DLD1 (cell line): ENCODE data around the gene NFE2L1.
"Not testable (repeated sequence)": the region's sequence is repeated elsewhere in the genome, so short reads cannot be mapped to it uniquely, and the experiment has no call there.

Experiments used
- in situ Hi-C: cut with HindIII; loops from 2 replicates; pipeline ENCODE4 v1.10.0; 2017; ENCODE audit warnings: low sequenced_read_pairs

The NFE2L1 gene

DNA sequence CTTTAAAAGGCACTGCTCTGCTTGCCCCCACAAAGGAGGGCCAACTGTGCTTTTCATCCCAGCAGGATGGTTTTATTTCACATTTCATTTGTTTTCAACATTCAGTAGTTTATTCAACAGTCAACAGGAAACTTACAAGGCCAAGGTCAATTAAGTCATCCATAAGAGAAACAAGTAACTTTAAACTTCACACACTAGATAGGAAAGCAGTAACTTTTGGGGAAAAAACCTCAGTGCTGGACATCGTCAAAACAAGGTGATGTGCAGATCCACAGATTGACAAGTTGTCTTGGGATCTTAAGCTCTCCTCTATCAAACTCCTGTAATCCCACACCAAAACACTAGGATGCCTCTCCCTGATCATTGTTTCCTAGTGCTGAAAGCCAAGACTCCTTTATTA is 18.5 kb downstream of the NFE2L1 start:
- in situ Hi-C loops, result no loop called here

DNA sequence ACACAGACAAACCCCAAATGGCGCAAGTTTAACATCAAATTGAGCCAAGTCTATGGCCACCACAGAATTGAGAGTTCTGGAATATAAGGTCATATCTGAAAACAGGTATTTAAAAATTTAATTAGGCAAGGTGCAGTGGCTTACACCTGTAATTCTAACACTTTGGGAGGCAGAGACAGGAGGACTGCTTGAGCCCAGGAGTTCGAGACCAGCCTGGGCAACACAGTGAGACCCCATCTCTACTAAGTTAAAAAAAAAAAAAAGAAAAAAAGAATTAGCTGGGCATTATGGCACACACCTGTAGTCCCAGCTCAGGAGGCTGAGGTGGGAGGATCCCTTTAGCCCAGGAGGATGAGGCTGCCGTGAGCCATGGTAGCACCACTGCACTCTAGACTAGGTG is 19.1 kb downstream of the NFE2L1 start:
- in situ Hi-C loops, result no loop called here

DNA sequence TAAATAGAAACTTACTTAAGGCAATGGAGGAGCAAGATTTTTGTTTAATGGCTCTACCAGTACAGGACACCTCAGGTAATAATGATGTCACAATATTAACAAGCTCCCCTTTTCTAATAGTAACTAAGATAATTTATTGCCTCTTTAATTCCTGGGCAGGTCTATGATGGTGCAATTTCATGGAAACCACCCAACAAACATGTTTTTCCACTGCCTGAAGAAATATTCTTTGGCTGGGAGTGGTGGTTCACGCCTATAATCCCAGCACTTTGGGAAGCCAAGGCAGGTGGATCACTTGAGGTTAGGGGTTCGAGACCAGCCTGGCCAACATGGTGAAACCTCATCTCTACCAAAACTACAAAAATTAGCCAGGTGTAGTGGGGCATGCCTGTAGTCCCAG is 19.6 kb downstream of the NFE2L1 start:
- in situ Hi-C loops, result not testable (repeated sequence)

DNA sequence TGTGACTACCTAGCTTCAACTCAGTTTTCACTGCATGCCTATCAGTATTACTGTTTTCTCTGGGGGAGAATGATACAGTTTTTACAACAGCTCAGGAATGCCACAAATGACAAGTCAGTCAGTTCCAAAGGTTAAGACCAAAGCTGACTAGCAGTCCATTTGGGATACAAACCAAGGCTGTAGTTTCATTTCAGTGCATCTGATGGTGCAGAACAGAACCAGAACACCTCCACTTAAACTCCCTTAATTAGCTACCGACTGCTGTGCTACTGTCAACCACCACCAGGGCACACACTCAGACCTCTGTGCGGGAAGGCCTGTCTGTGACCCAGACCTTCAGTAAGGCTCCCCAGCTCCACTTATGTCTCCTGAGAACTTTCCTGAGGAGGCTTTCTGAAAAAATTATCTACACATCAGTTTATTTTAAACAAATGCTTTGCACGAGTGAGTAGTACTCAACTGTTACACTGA is 20.4 kb downstream of the NFE2L1 start:
- in situ Hi-C loops, result no loop called here

DNA sequence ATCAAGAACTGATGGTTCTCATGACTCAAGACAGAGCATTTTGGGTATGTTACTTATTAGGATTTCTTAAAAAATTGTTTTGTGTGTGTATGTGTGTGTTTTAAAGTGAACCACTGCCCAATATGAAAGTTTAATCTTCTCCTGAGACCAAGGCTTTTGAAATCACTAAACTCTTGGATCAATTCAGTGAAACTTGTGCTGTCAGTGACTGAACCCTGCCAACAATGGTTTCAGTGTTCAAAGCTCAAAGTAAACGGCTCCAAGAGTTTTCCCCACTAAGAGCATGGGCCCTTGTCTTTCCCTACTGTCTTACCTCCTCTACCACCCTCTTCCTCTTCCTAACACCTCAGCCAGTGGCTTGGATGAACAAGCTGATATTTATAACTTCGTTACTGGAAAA is 22.0 kb downstream of the NFE2L1 start:
- in situ Hi-C loops, result no loop called here

DNA sequence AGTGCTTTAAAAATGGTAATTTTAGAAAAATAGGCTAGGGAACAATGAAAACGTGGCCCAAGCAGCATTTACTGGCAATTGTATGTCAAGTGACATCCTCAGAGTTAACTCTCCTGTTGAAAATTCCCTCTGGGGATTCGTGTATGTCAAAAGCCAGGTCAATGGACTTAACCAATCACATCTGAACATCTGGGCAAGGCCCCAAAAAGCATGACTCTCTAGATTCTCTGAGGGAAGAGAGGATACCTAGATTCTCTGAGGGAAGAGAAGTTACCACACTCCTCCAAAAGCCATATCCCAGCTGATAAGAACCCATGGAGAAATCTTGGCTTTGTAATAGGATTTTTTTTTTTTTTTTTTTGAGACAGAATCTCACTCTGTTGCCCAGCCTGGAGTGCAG is 23.5 kb downstream of the NFE2L1 start:
- in situ Hi-C loops, result no loop called here

DNA sequence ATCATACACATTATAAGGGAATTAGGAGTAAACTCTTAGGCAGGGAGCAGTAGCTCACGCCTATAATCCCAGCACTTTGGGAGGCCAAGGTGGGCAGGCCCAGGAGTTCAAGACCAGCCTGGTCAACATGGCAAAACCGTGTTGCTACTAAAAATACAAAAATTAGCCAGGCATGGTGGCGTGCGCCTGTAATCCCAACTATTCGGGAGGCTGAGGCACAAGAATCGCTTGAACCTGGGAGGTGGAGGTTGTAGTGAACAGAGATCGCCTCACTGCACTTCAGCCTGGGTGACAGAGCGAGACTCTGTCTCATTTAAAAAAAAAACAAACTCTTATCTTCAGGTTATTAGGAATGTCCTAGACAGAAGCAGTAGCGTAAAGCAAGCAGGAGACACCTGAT is 24.7 kb downstream of the NFE2L1 start:
- in situ Hi-C loops, result not testable (repeated sequence)

DNA sequence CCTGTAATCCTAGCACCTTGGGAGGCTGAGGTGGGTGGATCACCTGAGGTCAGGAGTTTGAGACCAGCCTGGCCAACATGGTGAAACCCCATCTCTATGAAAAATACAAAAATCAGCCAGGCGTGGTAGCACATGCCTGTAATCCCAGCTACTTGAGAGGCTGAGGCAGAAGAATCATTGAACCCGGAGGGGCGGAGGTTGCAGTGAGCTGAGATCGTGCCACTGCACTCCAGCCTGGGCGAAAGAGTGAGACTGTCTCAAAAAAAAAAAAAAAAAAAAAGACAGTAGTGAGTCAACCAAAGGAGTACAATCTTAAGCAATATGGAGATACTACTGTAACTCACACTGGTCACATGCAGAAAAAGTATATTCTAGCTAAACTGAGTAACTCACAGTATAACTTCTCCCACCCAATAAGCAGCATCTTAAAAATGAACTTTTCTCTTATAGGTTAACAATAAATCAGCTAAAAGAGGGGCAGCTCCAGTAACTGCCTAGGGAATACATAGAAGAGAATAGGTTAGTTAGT is 25.5 kb downstream of the NFE2L1 start:
- in situ Hi-C loops, result not testable (repeated sequence)

DNA sequence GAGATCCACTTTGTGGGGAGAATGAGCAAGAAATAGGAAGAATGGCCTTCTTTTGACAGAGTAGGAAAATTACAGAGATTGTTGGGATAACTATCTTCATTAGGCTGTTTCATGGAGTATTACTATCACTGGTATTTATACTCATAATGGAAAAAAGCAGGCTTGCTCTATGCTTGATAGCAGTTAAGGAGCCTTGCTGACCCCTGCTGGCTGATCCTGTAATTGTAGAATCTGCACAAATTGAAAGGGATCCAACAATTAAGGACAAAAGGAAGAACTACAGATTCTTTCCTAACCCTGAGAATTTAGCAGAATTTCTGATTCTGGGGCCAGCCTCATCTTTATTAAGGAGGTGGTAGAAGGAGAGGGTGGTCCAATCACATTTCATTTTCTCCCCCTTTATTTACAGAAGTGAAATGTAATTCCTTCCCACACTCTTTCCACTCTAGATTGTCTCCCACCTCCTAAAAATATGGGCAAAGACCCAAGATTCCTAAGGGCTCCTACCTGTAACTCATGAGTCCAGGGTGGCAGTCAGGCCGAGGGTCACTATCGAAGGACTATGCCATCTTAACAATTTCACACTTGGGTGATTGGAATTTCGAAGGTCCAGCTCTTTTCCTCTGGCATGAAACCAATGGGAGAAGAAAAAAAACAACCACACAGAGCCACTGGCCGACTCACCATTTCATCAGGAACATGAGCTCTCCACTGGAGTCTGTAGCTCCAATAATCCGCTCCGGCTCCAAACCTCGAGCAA is 26.3 kb downstream of the NFE2L1 start:
- in situ Hi-C loops, result no loop called here

DNA sequence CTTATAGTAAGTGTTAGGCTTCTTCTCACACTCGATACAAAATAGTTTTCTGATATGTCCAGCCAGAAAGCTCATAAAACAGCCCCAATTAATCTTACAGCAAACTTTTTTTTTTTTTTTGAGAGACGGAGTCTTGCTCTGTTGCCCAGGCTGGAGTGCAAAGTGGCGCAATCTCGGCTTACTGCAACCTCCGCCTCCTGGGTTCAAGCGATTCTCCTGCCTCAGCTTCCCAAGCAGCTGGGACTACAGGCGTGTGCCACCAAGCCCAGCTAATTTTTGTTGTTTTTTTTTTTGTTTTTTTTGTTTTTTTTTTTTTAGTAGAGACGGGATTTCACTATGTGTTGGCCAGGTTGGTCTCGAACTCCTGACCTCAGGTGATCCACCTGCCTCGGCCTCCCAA is 29.0 kb downstream of the NFE2L1 start:
- in situ Hi-C loops, result not testable (repeated sequence)

DNA sequence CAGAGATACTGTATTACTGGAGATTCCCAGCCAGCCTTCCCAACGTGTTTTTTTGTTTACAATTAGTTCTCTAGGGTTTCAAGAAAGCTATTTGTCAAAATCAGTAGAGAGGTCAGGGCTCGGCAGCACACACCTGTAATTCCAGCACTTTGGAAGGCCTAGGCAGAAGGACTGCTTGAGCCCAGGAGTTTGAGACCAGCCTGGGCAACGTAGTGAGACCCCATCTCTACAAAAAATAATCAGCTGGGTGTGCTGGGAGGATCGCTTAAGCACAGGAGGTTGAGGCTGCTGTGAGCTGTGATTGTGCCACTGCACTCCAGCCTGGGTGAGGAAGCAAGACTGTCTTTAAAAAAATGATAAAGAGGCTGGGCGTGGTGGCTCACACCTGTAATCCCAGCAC is 33.7 kb downstream of the NFE2L1 start:
- in situ Hi-C loops, result no loop called here

DNA sequence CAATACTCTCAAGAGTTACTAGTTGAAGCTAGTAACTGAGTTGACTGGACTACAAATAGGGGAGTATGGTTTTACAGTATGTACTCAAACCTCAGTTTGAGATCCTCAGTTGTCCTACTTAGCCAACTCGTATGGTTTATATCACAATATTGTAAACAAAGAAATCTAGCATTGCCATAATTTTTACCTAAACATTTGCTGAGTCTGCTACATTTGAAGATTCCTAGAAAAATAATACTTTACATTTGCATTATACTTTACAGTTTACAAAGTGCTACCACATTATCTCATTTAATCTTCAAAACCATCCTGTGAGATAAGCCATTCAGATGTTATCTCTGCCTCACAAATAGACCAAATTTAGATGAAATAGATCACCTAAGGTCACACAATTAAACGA is 36.8 kb downstream of the NFE2L1 start:
- in situ Hi-C loops, result no loop called here

DNA sequence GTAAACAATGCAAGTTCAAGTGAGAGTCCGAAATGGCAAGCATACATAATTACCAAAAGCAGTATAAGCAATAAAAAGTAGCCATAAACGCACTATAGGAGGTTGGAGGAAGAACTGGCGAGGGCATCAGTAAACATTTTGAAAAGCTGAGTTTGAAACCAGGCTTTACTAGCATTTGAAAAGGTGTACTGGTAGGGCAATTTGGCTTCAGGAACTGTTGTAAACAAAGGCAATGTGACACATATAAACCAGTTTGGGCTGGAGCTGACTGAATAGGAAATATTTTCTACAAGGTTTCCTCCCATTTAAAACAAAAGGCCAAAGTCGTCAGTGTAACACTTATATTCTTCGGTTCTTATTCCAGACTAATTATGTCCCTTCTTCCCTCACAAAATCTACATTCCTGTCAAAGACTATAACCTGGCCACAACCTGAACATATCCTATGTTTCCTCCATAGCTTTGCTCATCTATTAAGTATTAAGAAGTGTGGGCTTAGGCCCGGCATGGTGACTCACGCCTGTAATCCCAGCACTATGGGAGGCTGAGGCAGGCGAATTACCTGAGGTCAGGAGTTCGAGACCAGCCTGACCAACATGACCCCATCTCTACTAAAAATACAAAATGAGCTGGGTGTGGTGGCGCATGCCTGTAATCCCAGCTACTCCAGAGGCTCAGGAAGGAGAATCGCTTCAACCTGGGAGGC is 45.3 kb downstream of the NFE2L1 start:
- in situ Hi-C loops, result no loop called here

DNA sequence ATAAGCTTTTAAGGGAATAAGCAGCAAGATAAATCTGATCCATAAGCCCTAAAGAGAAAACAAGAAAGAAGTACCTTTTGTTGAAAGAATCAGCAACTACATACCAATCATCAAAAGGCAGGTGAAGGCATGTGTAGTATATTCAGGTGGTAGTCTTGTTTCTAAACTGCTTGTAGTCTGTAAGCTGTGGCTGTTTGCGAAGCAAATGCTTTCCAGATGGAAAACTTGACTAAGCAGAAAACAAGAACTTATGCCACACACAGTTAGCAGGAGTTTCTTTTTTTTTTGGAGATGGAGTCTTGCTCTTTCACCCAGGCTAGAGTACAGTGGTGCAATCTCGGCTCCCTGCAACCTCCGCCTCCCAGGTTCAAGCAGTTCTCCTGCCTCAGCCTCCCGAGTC is 47.5 kb downstream of the NFE2L1 start:
- in situ Hi-C loops, result no loop called here

DNA sequence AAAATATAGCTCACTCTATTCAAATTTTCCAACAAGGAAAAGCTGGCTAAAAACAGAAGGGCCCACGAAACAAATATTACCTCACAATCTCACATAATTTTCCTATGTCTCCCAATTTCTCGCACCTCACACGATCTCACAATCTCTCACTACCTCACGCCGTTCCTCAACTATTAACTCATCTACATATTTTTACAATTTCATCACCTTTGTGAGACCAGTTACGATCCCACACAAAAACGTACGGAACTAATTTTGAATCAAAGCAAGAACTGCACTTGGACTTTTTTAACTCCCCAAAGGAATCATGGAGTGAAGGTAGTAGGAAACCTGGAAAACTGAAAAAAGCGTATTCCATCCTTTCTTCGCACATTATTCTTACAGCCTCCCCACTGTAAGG is 52.0 kb downstream of the NFE2L1 start:
- in situ Hi-C loops, result no loop called here

DNA sequence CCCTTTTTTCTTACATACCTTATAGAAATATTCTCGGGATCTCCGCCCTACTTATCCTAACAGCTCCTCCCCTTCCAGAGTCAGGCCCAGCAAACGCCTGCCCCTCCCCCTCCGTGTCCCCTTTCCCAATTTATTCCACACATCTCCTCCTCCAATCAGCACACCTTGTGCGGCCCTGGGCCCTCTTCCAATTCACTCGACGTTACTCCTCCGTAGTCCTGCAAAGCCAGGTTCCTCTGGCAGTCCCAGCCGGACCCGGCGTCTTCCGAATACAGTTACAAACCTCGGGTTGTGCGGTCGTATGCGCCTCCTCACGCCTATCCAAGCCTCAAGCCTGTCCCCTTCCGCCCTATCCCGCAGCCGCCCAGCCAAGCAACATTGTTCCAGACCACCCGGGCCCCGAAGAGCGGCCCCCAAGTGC is 52.4 kb downstream of the NFE2L1 start:
- in situ Hi-C loops, result no loop called here

DNA sequence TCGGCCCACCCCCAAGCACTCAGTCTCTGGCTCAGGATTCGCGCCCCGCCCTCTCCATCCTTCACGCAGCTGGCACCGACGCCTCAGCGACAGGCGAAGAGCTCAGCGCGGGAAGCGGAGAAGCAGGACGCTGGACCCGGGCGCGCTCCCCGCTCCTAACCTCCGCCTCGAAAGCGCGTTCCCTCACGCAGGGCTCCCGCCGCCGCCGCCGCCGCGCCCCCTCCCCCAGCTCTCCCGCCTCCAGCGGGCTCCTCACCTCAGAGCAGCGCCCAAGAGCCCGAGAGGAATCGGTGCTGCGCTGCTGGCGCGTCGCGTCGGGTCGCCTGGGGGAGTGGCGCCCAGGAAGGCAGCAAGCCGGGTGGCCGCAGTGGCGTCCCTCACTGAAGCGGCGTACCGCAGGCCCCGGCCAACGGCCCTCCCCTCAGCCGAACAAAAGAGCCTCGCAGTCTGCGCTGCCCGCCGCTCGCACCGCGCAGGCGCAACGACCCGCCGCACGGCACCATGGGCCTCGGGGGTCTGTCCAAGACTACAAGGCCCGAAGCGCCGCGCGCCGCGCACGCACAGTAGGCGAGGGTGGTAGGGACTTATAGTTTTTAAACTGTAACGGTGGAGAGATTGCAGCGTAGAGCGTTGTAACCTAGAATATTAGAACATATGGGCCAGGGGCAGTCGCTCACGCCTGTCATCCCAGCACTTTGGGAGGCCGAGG is 53.0 kb downstream of the NFE2L1 start, which contains the start of gene CBX1:
Gene CBX1, minus strand, starts transcription at position 467 of the 709 bp plus-strand sequence. CDS start 24,474 bp downstream, outside the sequence.
- in situ Hi-C loops, result no loop called here

DNA sequence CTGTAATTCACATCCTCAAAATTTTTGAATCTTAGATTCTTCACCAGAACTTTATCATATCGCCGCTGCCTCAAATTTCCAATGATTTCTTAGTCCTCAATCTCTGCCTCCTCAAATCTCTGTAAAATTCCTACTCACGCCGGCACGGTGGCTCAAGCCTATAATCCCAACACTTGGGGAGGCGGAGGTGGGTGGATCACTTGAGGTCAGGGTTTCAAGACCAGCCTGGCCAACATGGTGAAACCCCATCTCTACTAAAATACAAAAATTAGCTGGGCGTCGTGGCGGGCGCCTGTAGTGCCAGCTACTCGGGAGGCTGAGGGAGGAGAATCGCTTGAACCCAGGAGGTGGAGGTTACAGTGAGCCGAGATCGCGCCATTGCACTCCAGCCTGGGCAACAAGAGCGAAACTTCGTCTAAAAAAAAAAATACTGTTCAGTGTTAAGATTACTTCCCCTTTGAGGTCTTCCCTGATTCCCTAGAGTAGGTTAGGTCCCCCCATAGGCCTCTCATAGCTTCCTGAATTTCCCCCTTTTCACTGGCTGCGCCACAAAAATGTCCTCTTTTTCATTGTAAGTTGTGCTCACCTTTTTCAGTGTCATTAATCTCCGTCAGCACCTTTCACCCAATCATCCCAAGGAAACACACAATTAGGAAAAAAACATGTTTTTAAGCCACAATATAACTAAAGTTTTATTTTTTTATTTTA is 54.0 kb downstream of the NFE2L1 start:
- in situ Hi-C loops, result no loop called here

DNA sequence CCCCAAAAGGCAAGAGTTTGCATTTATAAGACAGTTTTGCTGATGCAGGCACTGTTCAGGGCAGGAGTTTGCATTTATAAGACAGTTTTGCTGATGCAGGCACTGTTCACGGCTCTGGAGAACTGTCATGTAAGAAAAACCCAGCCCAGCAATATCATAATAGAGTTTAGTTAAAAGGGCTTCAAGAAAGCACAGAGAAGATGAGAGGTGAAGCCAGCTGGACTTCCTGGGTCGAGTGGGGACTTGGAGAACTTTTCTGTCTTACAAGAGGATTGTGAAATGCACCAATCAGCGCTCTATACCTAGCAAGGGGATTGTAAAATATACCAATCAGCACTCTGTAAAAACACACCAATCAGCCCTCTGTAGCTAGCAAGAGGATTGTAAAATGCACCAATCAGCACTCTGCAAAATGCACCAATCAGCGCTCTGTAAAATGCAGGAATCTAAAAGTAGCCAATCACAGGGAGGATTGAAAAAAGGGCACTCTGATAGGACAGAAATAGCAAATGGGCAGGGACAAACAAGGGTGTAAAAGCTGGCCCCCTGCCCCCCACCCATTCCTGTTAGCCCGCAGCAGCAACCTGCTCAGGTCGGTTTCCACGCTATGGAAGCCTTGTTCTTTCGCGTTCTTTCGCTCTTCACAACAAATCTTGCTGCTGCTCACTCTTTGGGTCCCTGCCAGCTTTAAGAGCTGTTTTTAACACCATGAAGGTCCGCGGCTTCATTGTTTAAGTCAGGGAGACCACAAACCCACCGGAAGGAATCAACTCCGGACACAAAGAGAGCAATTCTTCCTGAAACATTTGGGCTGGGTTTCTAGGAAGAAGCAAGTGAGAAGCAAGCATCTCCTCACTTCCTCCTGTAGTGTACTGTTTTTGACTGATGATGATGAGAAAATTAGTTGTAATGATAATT is 54.9 kb downstream of the NFE2L1 start:
- in situ Hi-C loops, result no loop called here

DNA sequence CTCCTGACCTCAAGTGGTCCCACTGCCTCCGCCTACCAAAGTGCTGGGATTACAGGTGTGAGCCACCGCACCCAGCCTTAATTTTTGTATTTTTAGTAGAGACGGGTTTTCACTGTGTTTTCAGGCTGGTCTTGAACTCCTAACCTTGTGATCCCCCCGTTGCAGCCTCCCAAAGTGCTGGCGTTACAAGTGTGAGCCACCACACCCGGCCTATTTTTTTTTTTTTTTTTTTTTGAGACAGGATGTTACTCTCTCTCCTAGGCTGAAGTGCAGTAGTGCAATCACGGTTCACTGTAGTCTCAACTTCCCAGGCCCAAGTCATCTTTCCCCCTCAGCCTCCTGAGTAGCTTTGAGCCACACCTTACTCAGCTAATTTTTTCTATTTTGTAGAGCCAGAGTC is 56.3 kb downstream of the NFE2L1 start:
- in situ Hi-C loops, result no loop called here
